Osteocyte (in vitro differentiated cells): ENCODE data around the gene SAMM50. TPM values are rescaled to one million over a fixed set of nuclear protein-coding genes. Genes with fewer than 3 reads are reported as not detected.
"Not testable (repeated sequence)": the region's sequence is repeated elsewhere in the genome, so short reads cannot be mapped to it uniquely, and the experiment has no call there.

Experiments used
- DNase-seq: peaks from one replicate; pipeline ENCODE4 v3.0.0; 2021; ENCODE audit warnings: mixed read lengths; ENCODE audit not compliant: unreplicated experiment; ENCODE audit errors: extremely low spot score
- H3K27ac Mint-ChIP-seq: one replicate; pipeline ENCODE4 v1.8.0; 2021; ENCODE audit warnings: mild to moderate bottlenecking, mixed read lengths; ENCODE audit not compliant: unreplicated experiment
- H3K27me3 Mint-ChIP-seq: one replicate; pipeline ENCODE4 v1.8.0; 2021; ENCODE audit warnings: mixed read lengths; ENCODE audit not compliant: unreplicated experiment
- H3K36me3 Mint-ChIP-seq: one replicate; pipeline ENCODE4 v1.8.0; 2021; ENCODE audit warnings: mixed read lengths; ENCODE audit not compliant: unreplicated experiment
- H3K4me1 Mint-ChIP-seq: one replicate; pipeline ENCODE4 v1.8.0; 2021; ENCODE audit warnings: mixed read lengths; ENCODE audit not compliant: unreplicated experiment
- H3K4me3 Mint-ChIP-seq: one replicate; pipeline ENCODE4 v1.8.0; 2021; ENCODE audit warnings: mild to moderate bottlenecking, moderate library complexity, mixed read lengths; ENCODE audit not compliant: unreplicated experiment
- H3K9me3 Mint-ChIP-seq: one replicate; pipeline ENCODE4 v1.8.0; 2021; ENCODE audit warnings: mixed read lengths; ENCODE audit not compliant: unreplicated experiment
- CTCF ChIP-seq: fragments of 200-600 bp; sonication (generic); IDR thresholded peaks from 2 replicates; pipeline ENCODE4 v1.5.0; 2021; ENCODE audit warnings: antibody characterized with exemption, mild to moderate bottlenecking, moderate library complexity
- total RNA-seq: library from RNA; stranded (reverse); gene quantifications from 2 replicates; pipeline ENCODE4 v1.2.1, GENCODE V29; 2021

SAMM50 gene
- total RNA-seq, 1 donor from 2014 or later, result 42.6 TPM

DNA sequence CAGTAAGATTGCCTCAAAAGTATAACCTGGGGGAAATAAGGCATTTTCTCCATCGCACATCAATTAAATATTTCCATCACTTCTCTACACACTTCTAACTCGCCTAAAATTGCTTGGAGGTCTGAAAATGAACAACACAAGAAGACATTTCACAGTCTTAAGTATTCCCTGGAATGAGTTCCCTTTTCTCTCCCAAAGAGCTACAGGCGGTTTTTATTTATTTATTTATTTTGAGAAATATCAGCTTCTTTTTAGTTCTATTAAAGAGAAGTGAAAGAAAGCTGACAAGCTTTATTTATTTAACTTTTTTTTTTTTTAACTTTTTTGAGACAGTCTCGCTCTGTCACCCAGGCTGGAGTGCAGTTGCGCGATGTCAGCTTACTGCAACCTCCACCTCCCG is 57.3 kb downstream of the SAMM50 start:
- no peak for DNase-seq
- Mint-ChIP-seq H3K4me1 (no peaks in the 10 kb centered on the region), H3K27ac (no peak overlapping the region), H3K4me3 (no peak overlapping the region), H3K36me3 (no peaks in the 10 kb centered on the region), H3K27me3 (no peaks in the 10 kb centered on the region), H3K9me3 (no peaks in the 10 kb centered on the region)
- TF ChIP-seq CTCF, result no peak

DNA sequence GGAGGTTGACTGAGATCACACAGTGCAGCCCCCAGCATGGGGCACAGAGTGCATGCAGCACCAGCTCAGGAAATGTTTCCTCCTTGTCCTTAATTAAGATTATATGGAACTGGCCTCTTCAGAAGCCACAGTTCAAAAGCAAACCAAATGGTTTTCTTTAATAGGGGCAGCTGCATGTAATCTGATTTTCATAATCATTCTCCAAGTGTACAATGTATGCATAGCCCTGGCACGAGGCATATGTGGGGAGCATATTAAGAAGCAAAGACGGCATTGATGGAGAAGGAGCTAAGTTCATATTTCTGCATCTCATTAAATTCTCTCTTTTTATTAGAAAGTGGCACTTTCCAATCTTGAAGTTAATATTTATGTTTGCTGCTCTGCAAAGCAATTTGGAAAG is 59.0 kb downstream of the SAMM50 start:
- H3K27me3 Mint-ChIP-seq, result no peaks in the 10 kb centered on the region
- H3K9me3 Mint-ChIP-seq, result no peaks in the 10 kb centered on the region
- H3K27ac Mint-ChIP-seq, result no peak overlapping the region
- no peak for TF ChIP-seq CTCF
- H3K4me3 Mint-ChIP-seq, result no peak overlapping the region
- no peaks in the 10 kb centered on the region for H3K36me3 Mint-ChIP-seq
- DNase-seq, result no peak
- H3K4me1 Mint-ChIP-seq, result no peaks in the 10 kb centered on the region

DNA sequence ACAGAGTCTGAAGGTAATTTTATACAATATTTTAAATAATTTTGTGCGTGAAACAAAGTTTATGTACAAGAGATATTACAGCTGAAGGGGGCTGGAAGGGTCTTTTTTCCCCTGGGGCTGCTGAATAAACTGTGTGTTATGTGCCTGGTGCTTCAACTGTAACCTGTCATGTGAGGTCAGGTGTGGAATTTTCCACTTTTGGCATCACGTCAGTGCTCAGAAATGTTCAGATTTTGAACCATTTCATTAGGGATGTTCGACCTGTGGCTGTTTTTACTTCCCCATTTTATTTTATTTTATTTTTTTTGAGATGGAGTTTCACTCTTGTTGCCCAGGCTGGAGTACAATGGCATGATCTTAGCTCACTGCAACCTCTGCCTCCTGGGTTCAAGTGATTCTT is 61.3 kb downstream of the SAMM50 start:
- H3K36me3 Mint-ChIP-seq, H3K27ac Mint-ChIP-seq, DNase-seq, H3K4me3 Mint-ChIP-seq, H3K9me3 Mint-ChIP-seq, H3K4me1 Mint-ChIP-seq, H3K27me3 Mint-ChIP-seq: not testable (repeated sequence)

GRCh38 chr22:44018594-44018993 is 63.4 kb downstream of the SAMM50 start:
- H3K4me1 Mint-ChIP-seq, result peaks cover 3% of the 10 kb centered on the region
- H3K36me3 Mint-ChIP-seq, result no peaks in the 10 kb centered on the region
- H3K9me3 Mint-ChIP-seq, result no peaks in the 10 kb centered on the region
- H3K27ac Mint-ChIP-seq, result no peak overlapping the region
- DNase-seq, result no peak
- H3K27me3 Mint-ChIP-seq, result no peaks in the 10 kb centered on the region
- TF ChIP-seq CTCF, result no peak
- no peak overlapping the region for H3K4me3 Mint-ChIP-seq

DNA sequence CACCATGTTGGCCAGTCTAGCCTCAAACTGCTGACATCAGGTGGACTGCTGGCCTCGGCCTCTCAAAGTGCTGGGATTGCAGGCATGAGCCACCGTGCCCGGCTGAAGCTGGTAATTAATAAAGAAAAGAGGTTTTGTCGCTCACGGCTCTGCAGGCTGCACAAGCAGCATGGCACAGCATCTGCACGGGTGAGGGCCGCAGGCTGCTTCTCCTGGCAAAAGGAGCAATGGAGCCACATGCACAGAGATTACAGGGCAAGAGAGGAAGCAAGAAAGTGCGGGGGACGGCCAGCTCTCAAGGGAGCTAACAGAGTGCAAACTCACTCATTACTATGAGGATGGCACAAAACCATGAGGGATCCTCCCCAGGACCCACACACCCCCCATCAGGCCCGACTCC is 64.2 kb downstream of the SAMM50 start:
- Mint-ChIP-seq H3K4me3 (no peak overlapping the region), H3K4me1 (peaks cover 6% of the 10 kb centered on the region), H3K27ac (no peak overlapping the region), H3K36me3 (no peaks in the 10 kb centered on the region), H3K27me3 (no peaks in the 10 kb centered on the region), H3K9me3 (no peaks in the 10 kb centered on the region)
- DNase-seq, result no peak
- TF ChIP-seq CTCF, result no peak

GRCh38 chr22:44019846-44020245 is 64.6 kb downstream of the SAMM50 start:
- H3K4me3 Mint-ChIP-seq, result no peak overlapping the region
- DNase-seq, result no peak
- H3K27me3 Mint-ChIP-seq, result no peaks in the 10 kb centered on the region
- H3K9me3 Mint-ChIP-seq, result no peaks in the 10 kb centered on the region
- TF ChIP-seq CTCF, result no peak
- peaks cover 6% of the 10 kb centered on the region for H3K4me1 Mint-ChIP-seq
- no peak overlapping the region for H3K27ac Mint-ChIP-seq
- no peaks in the 10 kb centered on the region for H3K36me3 Mint-ChIP-seq
